GM18867 (cell line): Measurements from ENCODE around the gene MAD2L2.

ENCODE experiments used
- ATAC-seq: cut with Tn5 transposase; IDR thresholded peaks from one replicate; pipeline ENCODE4 v1.9.1; 2021; ENCODE audit warnings: mild to moderate bottlenecking, moderate library complexity; ENCODE audit not compliant: unreplicated experiment

The MAD2L2 gene

GRCh38 chr1:11684070-11684469 is 3.1 kb upstream of the MAD2L2 start:
- ATAC-seq: no peak

- ATAC-seq: no peak
These were observed 1.9 kb upstream of the MAD2L2 start for GRCh38 chr1:11682799-11683198.

- no peak for ATAC-seq
These were observed 1.4 kb upstream of the MAD2L2 start for GRCh38 chr1:11682287-11682771.

GRCh38 chr1:11680270-11681070 is 478 bp downstream of the MAD2L2 start:
- peak; percentile 4 for ATAC-seq

GRCh38 chr1:11678442-11678841 is 2.5 kb downstream of the MAD2L2 start:
- ATAC-seq: no peak

GRCh38 chr1:11676386-11677103 is 4.4 kb downstream of the MAD2L2 start:
- ATAC-seq: no peak

GRCh38 chr1:11675325-11675724 is 5.6 kb downstream of the MAD2L2 start:
- ATAC-seq: no peak

- ATAC-seq: no peak
These were observed 6.5 kb downstream of the MAD2L2 start for GRCh38 chr1:11674488-11674887.

- no peak for ATAC-seq
These were observed 7.7 kb downstream of the MAD2L2 start for GRCh38 chr1:11673089-11673769.

GRCh38 chr1:11671544-11672286 is 9.2 kb downstream of the MAD2L2 start:
- no peak for ATAC-seq

- no peak for ATAC-seq
These were observed 9.8 kb downstream of the MAD2L2 start for GRCh38 chr1:11671205-11671543.

GRCh38 chr1:11670747-11671146 is 10.2 kb downstream of the MAD2L2 start:
- no peak for ATAC-seq

- no peak for ATAC-seq
These were observed 12.4 kb downstream of the MAD2L2 start for GRCh38 chr1:11668516-11668915.

GRCh38 chr1:11664336-11665065 is 16.4 kb downstream of the MAD2L2 start:
- ATAC-seq: peak; percentile 49

- ATAC-seq: no peak
These were observed 19.8 kb downstream of the MAD2L2 start for GRCh38 chr1:11661103-11661502.

- no peak for ATAC-seq
These were observed 21.2 kb downstream of the MAD2L2 start for GRCh38 chr1:11659748-11660147.

- no peak for ATAC-seq
These were observed 22.4 kb downstream of the MAD2L2 start for GRCh38 chr1:11658542-11658941.

GRCh38 chr1:11657654-11658053 is 23.3 kb downstream of the MAD2L2 start:
- ATAC-seq: no peak

- ATAC-seq: peak; percentile 24
These were observed 25.8 kb downstream of the MAD2L2 start for GRCh38 chr1:11654939-11655808.
